GM21717 (cell line): ENCODE data around the gene COX20.

Experiments used
- ATAC-seq: cut with Tn5 transposase; IDR thresholded peaks from one replicate; pipeline ENCODE4 v1.9.1; 2021; ENCODE audit warnings: mild to moderate bottlenecking, moderate library complexity; ENCODE audit not compliant: unreplicated experiment

The COX20 gene

DNA sequence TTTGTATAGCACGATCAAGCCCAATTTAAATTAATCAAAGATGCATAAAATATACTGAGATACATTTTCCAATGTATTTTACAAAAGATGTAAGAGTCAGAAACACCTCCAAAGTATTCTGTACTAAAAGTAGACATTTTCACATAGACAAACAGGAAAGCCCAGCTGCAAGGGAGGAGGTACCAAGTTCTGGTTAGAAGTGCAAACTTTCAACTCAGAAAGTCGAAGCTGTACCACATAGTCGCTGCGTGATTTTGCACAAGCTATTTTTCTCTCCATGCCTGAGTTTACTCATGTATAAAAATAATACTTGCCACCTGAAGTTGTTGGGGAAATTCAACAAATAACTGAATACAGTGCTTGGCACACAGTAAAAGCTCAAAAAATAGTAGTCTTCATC is 34.5 kb downstream of the COX20 start:
- ATAC-seq: no peak

GRCh38 chr1:244874974-244875579 is 39.6 kb downstream of the COX20 start:
- ATAC-seq: no peak

DNA sequence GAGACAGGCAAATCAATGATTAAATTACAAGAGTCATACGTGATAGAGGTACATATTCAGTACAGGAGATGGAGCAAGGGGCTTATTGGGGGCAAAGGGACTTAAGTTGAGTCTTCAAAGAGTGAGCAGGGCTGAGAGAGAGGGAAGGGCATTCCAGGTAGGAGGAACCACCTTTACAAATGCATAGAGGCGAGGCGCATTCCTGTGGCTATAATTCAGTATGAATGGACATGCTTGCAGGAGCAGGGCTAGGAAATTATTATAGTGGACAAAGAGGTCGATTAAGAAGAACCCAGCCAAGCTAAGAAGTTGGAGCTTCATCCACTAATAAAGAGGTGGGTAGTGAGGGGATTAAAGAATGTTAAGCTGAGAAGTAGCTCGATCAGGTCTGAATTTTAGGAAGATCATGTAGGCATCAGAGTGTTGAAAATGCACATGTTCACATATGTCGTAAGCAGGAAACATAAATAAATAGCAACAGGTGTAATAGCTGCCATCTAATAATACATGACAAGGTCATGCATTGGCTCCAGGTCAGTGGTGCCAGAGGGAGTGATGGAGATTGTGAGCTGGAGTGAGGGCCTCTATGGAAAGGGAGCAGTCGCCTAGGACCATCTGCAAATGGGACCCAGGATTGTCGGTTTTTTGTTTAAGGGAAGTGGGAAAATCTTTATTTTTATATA is 40.9 kb downstream of the COX20 start:
- ATAC-seq: no peak

DNA sequence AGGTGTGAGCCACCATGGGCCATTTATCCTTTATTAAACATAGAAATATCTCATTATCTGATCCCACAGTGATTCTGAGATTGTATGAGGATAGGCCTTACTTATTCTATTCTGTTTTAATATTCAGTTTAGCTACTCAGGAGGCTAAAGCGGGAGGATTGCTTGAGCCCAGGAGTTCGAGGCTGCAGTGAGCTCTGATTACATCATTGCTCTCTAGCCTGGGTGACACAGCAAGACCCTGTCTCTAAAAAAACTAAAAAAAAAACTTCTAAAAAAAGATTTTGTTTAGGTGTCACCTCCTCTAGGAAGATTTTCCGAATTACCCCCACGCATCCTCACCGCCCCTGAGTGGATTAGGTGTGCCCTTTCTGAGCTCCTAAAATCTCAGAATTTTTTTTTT is 43.2 kb downstream of the COX20 start:
- ATAC-seq: no peak

GRCh38 chr1:244881552-244882280 is 46.3 kb downstream of the COX20 start:
- no peak for ATAC-seq

DNA sequence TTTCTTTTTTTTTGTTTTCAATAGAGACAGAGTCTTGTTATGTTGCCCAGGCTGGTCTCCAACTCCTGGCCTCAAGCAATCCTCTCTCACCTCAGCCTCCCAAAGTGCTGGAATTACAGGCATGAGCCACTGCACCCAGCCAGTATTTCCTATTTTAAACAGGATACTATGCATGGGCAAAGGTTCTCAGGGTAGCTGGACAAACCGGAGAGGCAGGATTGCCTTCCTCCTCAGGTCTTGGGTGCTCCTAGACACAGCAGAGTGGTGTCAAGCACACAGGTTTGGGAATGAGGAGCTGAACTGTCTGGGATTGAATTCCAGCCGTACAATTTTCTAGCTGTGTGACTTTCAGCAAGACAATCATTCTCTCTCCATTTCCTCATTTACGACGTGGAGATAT is 51.8 kb downstream of the COX20 start:
- ATAC-seq: no peak

DNA sequence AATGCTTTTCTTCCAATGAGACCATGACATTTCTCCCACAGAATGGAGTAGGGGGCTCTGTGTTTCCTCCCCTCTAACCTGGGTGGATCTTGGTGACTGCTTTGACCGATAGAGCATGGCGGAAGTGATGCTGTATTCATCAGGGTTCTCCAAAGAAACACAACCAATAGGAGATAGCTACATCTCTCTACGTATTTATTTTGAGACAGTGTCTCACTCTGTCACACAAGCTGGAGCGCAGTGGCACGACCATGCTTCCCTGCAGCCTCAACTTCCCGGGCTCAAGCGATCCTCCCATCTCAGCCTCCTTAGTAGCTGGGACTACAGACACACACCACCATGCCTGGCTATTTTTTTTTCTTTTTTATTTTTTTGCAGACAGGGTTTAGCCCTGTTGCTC is 58.4 kb downstream of the COX20 start:
- no peak for ATAC-seq
